Activated CD4-positive, alpha-beta memory T cell treated with anti-CD3 and anti-CD28 coated beads, Interleukin-2, amount 10 ng/mL, durations not matched to agents 7 days and 5 days (primary cell): ENCODE data around the gene ZNF184. TPM values are rescaled to one million over a fixed set of nuclear protein-coding genes. Genes with fewer than 3 reads are reported as not detected.
A peak's percentile ranks its signal among the peaks of the same experiment; 100 is the strongest.

Experiments used
- CTCF ChIA-PET: fragments of 350-600 bp; sonication (Branson Sonifier 250); formaldehyde crosslinking; loops from one replicate; lab custom pipeline; 2021; ENCODE audit warnings: antibody characterized with exemption, inconsistent platforms; lab: Charles Lee
- POLR2A ChIA-PET: fragments of 350-600 bp; sonication (Branson Sonifier 250); formaldehyde crosslinking; loops from one replicate; lab custom pipeline; 2021; ENCODE audit warnings: antibody characterized with exemption; lab: Charles Lee
- DNase-seq: peaks from one replicate; pipeline ENCODE4 v3.0.0-alpha.2; 2020
- H3K27ac Mint-ChIP-seq: one replicate; pipeline ENCODE4 v1.8.0; 2021; ENCODE audit warnings: mild to moderate bottlenecking, mixed read lengths
- H3K27me3 Mint-ChIP-seq: one replicate; pipeline ENCODE4 v1.8.0; 2021; ENCODE audit warnings: mixed read lengths
- H3K36me3 Mint-ChIP-seq: one replicate; pipeline ENCODE4 v1.8.0; 2021; ENCODE audit warnings: low read depth, mixed read lengths
- H3K4me1 Mint-ChIP-seq: one replicate; pipeline ENCODE4 v1.8.0; 2021; ENCODE audit warnings: mixed read lengths
- H3K4me3 Mint-ChIP-seq: one replicate; pipeline ENCODE4 v1.8.0; 2021; ENCODE audit warnings: mild to moderate bottlenecking, mixed read lengths
- H3K9me3 Mint-ChIP-seq: one replicate; pipeline ENCODE4 v1.8.0; 2021; ENCODE audit warnings: mixed read lengths
- total RNA-seq, 2 experiments: library from RNA; stranded (reverse); gene quantifications; one replicate each; pipeline ENCODE4 v1.2.3, GENCODE V29; 2021

ZNF184 gene
- 10 to 100 TPM; 16.2 to 16.3 TPM for total RNA-seq

GRCh38 chr6:27472617-27473400 lies at the start of gene ZNF184:
ZNF184 (minus strand) TSS chr6:27473105; CDS start chr6:27472294, 811 bp downstream.
- peak within 1 kb of the TSS; percentile 93 for H3K27ac Mint-ChIP-seq
- peaks cover 48% of the 10 kb centered on the region for H3K36me3 Mint-ChIP-seq
- peaks cover 4% of the 10 kb centered on the region for H3K27me3 Mint-ChIP-seq
- CTCF ChIA-PET, result interaction anchor here (0.6 to 1.8 kb wide), 8 partner anchors 22 to 877 kb away, joined by 3 to 7 read pairs (median 4); a partner anchor contains a TSS
- DNase-seq, result peak; percentile 90
- H3K4me3 Mint-ChIP-seq, result peak within 1 kb of the TSS; percentile 85
- H3K4me1 Mint-ChIP-seq, result peaks cover 52% of the 10 kb centered on the region
- peaks cover 13% of the 10 kb centered on the region for H3K9me3 Mint-ChIP-seq
- POLR2A ChIA-PET, result interaction anchor here (0.6 to 2.9 kb wide), 25 partner anchors 10 to 420 kb away, joined by 3 to 17 read pairs (median 4); partner anchors contain the start of genes POM121L2 and ZNF391

- peak overlapping the region; percentile 82 for H3K4me3 Mint-ChIP-seq
- peaks cover 24% of the 10 kb centered on the region for H3K4me1 Mint-ChIP-seq
- DNase-seq, result peak; percentile 52
- ChIA-PET POLR2A (interaction anchor here (0.6 to 2.0 kb wide), 8 partner anchors 11 to 233 kb away, joined by 3 to 8 read pairs (median 4); partner anchors contain the start of gene ZNF184), CTCF (interaction anchor here (0.7 to 3.4 kb wide), 18 partner anchors 10 to 360 kb away, joined by 3 to 23 read pairs (median 4); no protein-coding TSS in a partner anchor)
- H3K27ac Mint-ChIP-seq, result peak overlapping the region; percentile 72
- no peaks in the 10 kb centered on the region for H3K9me3 Mint-ChIP-seq
- peaks cover 31% of the 10 kb centered on the region for H3K27me3 Mint-ChIP-seq
- no peaks in the 10 kb centered on the region for H3K36me3 Mint-ChIP-seq
These were observed 46.2 kb upstream of the ZNF184 start for GRCh38 chr6:27518881-27519795.

- Mint-ChIP-seq H3K4me1 (peaks cover 24% of the 10 kb centered on the region), H3K27me3 (peaks cover 41% of the 10 kb centered on the region), H3K36me3 (no peaks in the 10 kb centered on the region), H3K4me3 (peak overlapping the region; percentile 82), H3K27ac (no peak overlapping the region), H3K9me3 (no peaks in the 10 kb centered on the region)
- no peak for DNase-seq
- POLR2A ChIA-PET, result interaction anchor here (0.6 to 2.0 kb wide), 7 partner anchors 10 to 234 kb away, joined by 3 to 8 read pairs (median 4); no protein-coding TSS in a partner anchor
- CTCF ChIA-PET, result interaction anchor here (0.8 to 3.4 kb wide), 17 partner anchors 9 to 359 kb away, joined by 3 to 23 read pairs (median 4); no protein-coding TSS in a partner anchor
These were observed 45.3 kb upstream of the ZNF184 start for GRCh38 chr6:27517928-27518787.

- ChIA-PET CTCF (interaction anchor here (1.7 to 3.4 kb wide), 2 partner anchors 93 to 235 kb away, joined by 4 to 20 read pairs; no protein-coding TSS in a partner anchor), POLR2A (no interaction called here)
- DNase-seq, result no peak
- H3K36me3 Mint-ChIP-seq, result no peaks in the 10 kb centered on the region
- H3K4me1 Mint-ChIP-seq, result peaks cover 24% of the 10 kb centered on the region
- H3K27me3 Mint-ChIP-seq, result peaks cover 48% of the 10 kb centered on the region
- H3K4me3 Mint-ChIP-seq, result no peak overlapping the region
- H3K27ac Mint-ChIP-seq, result no peak overlapping the region
- no peaks in the 10 kb centered on the region for H3K9me3 Mint-ChIP-seq
These were observed 44.3 kb upstream of the ZNF184 start for GRCh38 chr6:27517238-27517637.

GRCh38 chr6:27514906-27515495 lies 42.1 kb upstream of the ZNF184 start:
- no peak for DNase-seq
- ChIA-PET CTCF (interaction anchor here (0.6 kb wide), 1 partner anchor 315 kb away, joined by 4 read pairs; no protein-coding TSS in a partner anchor), POLR2A (no interaction called here)
- H3K27ac Mint-ChIP-seq, result no peak overlapping the region
- H3K9me3 Mint-ChIP-seq, result no peaks in the 10 kb centered on the region
- H3K4me3 Mint-ChIP-seq, result peak overlapping the region; percentile 24
- H3K36me3 Mint-ChIP-seq, result no peaks in the 10 kb centered on the region
- peaks cover 56% of the 10 kb centered on the region for H3K27me3 Mint-ChIP-seq
- H3K4me1 Mint-ChIP-seq, result peaks cover 24% of the 10 kb centered on the region

- no peak overlapping the region for H3K27ac Mint-ChIP-seq
- CTCF ChIA-PET, result interaction anchor here (0.6 kb wide), 1 partner anchor 284 kb away, joined by 4 read pairs; no protein-coding TSS in a partner anchor
- POLR2A ChIA-PET, result no interaction called here
- peaks cover 8% of the 10 kb centered on the region for H3K4me1 Mint-ChIP-seq
- DNase-seq, result no peak
- H3K4me3 Mint-ChIP-seq, result no peak overlapping the region
- H3K27me3 Mint-ChIP-seq, result peaks cover 64% of the 10 kb centered on the region
- no peaks in the 10 kb centered on the region for H3K9me3 Mint-ChIP-seq
- no peaks in the 10 kb centered on the region for H3K36me3 Mint-ChIP-seq
These were observed 39.6 kb upstream of the ZNF184 start for GRCh38 chr6:27512525-27512924.

GRCh38 chr6:27507041-27507956 lies 34.4 kb upstream of the ZNF184 start:
- Mint-ChIP-seq H3K9me3 (no peaks in the 10 kb centered on the region), H3K27me3 (peaks cover 41% of the 10 kb centered on the region), H3K36me3 (no peaks in the 10 kb centered on the region), H3K4me3 (no peak overlapping the region), H3K4me1 (peaks cover 24% of the 10 kb centered on the region), H3K27ac (no peak overlapping the region)
- ChIA-PET CTCF (interaction anchor here (4.1 kb wide), 1 partner anchor 12 kb away, joined by 22 read pairs; no protein-coding TSS in a partner anchor), POLR2A (no interaction called here)
- no peak for DNase-seq

GRCh38 chr6:27505209-27506027 lies 32.5 kb upstream of the ZNF184 start:
- H3K36me3 Mint-ChIP-seq, result no peaks in the 10 kb centered on the region
- no peak overlapping the region for H3K4me3 Mint-ChIP-seq
- POLR2A ChIA-PET, result interaction anchor here (0.9 to 1.7 kb wide), 2 partner anchors 14 to 248 kb away, joined by 3 to 5 read pairs; no protein-coding TSS in a partner anchor
- H3K9me3 Mint-ChIP-seq, result no peaks in the 10 kb centered on the region
- peaks cover 40% of the 10 kb centered on the region for H3K27me3 Mint-ChIP-seq
- peak; percentile 37 for DNase-seq
- no peak overlapping the region for H3K27ac Mint-ChIP-seq
- peaks cover 31% of the 10 kb centered on the region for H3K4me1 Mint-ChIP-seq
- CTCF ChIA-PET, result interaction anchor here (0.9 to 4.1 kb wide), 4 partner anchors 13 to 267 kb away, joined by 3 to 22 read pairs (median 4); no protein-coding TSS in a partner anchor

GRCh38 chr6:27503436-27504030 lies 30.6 kb upstream of the ZNF184 start:
- CTCF ChIA-PET, result no interaction called here
- peak overlapping the region; percentile 73 for H3K4me3 Mint-ChIP-seq
- no peaks in the 10 kb centered on the region for H3K36me3 Mint-ChIP-seq
- peaks cover 31% of the 10 kb centered on the region for H3K4me1 Mint-ChIP-seq
- peak overlapping the region; percentile 56 for H3K27ac Mint-ChIP-seq
- peak; percentile 72 for DNase-seq
- peaks cover 47% of the 10 kb centered on the region for H3K27me3 Mint-ChIP-seq
- no peaks in the 10 kb centered on the region for H3K9me3 Mint-ChIP-seq
- POLR2A ChIA-PET, result interaction anchor here (0.6 to 1.2 kb wide), 2 partner anchors 15 to 97 kb away, joined by 3 read pairs; no protein-coding TSS in a partner anchor
